H1 (cell line): ENCODE data around the gene PSMD3. TPM values are rescaled to one million over a fixed set of nuclear protein-coding genes. Genes with fewer than 3 reads are reported as not detected.

Experiments
- BACH1 ChIP-seq: IDR thresholded peaks from 2 replicates; pipeline ENCODE4 v1.6.1; 2012; ENCODE audit warnings: low read length, improper control_type of control experiment
- EZH2 ChIP-seq: fragments of 200-600 bp; sonication (generic); IDR thresholded peaks from 2 replicates; pipeline ENCODE4 v1.7.1; 2012; ENCODE audit warnings: low read depth, mild to moderate bottlenecking, moderate library complexity, low read length, inconsistent platforms; ENCODE audit not compliant: severe bottlenecking
- RAD21 ChIP-seq, 2 experiments: IDR thresholded peaks in 1 of 2; conservative IDR thresholded peaks in 1 of 2; 2 replicates each; pipeline ENCODE4 v1.6.1; 2011; ENCODE audit warnings: low read depth in 2 of 2, low read length in 2 of 2, improper control_type of control experiment in 1 of 2, inconsistent platforms in 1 of 2, mild to moderate bottlenecking in 1 of 2, moderate library complexity in 1 of 2
- RBBP5 ChIP-seq: IDR thresholded peaks from 2 replicates; pipeline ENCODE4 v1.7.1; 2012; ENCODE audit warnings: low read depth, mild to moderate bottlenecking, inconsistent platforms, low read length, moderate library complexity, borderline replicate concordance
- TBP ChIP-seq: IDR thresholded peaks from 2 replicates; pipeline ENCODE4 v1.6.1; 2011; ENCODE audit warnings: low read depth, low read length, improper control_type of control experiment
- TCF12 ChIP-seq: IDR thresholded peaks from 2 replicates; pipeline ENCODE4 v1.6.1; 2011; ENCODE audit warnings: low read depth, mild to moderate bottlenecking, low read length
- polyA plus RNA-seq, 7 experiments: library from polyadenylated mRNA; depleted of rRNA in 3 of 7; stranded (reverse) in 5 of 7; unstranded in 2 of 7; fragments of >200 nt in 5 of 7; fragments of 200-250 nt in 2 of 7; gene quantifications; 1 replicate in 5 of 7; 2 replicates in 1 of 7; 4 replicates in 1 of 7; pipeline versions ENCODE4 v1.2.1 to v1.2.3, GENCODE V29; 2011 to 2013; ENCODE audit warnings: missing spikeins in 2 of 7, mixed read lengths in 2 of 7
- total RNA-seq: library from RNA; stranded (reverse); fragmentation: NEBNext Ultra II Directional; extraction: Animal tissue kit (Norgen Biotek cat#: 25700); gene quantifications from 2 replicates; pipeline ENCODE4 v1.2.1, GENCODE V29; 2021

PSMD3 gene
- total and polyA plus RNA-seq, 2 of the 8 experiments (the other 6 are each of a cell fraction or from before 2014, with no cell fraction given) = 151 to 198 TPM

- no peak for TF ChIP-seq TBP
- TF ChIP-seq TCF12 = no peak
- TF ChIP-seq RBBP5 = no peak
- TF ChIP-seq EZH2 = no peak
- TF ChIP-seq BACH1 = no peak
- TF ChIP-seq RAD21 (IDR thresholded peaks at IDR 0.05 in 1 of 2, conservative IDR thresholded peaks at IDR 0.05 in 1 of 2; ENCODE audit: low read depth in 2 of 2, low read length in 2 of 2) = no peak
These were observed 54.0 kb downstream of the PSMD3 start (continued) for GRCh38 chr17:40034426-40035161.
